ENCODE measurements around the gene NOL6.

Gene NOL6

DNA sequence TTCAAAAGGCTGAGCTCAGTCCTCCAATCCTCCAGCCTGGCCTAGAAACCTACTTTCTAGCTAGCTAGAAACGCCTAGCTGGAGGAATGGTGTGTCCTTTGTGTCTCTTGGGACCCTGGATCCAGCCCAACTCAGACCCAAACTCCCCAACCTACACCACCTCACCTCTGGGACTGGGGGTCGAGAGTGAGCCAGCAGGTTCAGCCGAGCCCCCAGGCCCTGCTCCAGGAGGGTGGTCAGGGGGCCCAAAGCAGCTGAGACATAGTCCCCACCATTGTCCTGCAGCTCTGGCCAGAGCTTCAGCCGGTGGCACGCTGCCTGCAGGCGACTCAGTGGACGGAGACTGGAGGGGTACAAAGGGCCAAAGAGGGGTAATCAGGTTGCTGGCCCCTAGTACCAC is 6.2 kb downstream of the NOL6 start:
- TF ChIP-seq ZFX (IDR thresholded peaks at IDR 0.05; ENCODE audit: borderline replicate concordance) (no peak), CTCF (IDR thresholded peaks at IDR 0.05) (no peak)
- H3K27ac ChIP-seq, result no peak overlapping the region

- TF ChIP-seq CTCF (IDR thresholded peaks at IDR 0.05) (peak; percentile 100), ZFX (IDR thresholded peaks at IDR 0.05; ENCODE audit: borderline replicate concordance) (no peak)
- H3K27ac ChIP-seq, result peak overlapping the region; percentile 10; the same call in 1 of the 2 replicates
Measured at GRCh38 chr9:33466565-33467495, 6.9 kb downstream of the NOL6 start.

DNA sequence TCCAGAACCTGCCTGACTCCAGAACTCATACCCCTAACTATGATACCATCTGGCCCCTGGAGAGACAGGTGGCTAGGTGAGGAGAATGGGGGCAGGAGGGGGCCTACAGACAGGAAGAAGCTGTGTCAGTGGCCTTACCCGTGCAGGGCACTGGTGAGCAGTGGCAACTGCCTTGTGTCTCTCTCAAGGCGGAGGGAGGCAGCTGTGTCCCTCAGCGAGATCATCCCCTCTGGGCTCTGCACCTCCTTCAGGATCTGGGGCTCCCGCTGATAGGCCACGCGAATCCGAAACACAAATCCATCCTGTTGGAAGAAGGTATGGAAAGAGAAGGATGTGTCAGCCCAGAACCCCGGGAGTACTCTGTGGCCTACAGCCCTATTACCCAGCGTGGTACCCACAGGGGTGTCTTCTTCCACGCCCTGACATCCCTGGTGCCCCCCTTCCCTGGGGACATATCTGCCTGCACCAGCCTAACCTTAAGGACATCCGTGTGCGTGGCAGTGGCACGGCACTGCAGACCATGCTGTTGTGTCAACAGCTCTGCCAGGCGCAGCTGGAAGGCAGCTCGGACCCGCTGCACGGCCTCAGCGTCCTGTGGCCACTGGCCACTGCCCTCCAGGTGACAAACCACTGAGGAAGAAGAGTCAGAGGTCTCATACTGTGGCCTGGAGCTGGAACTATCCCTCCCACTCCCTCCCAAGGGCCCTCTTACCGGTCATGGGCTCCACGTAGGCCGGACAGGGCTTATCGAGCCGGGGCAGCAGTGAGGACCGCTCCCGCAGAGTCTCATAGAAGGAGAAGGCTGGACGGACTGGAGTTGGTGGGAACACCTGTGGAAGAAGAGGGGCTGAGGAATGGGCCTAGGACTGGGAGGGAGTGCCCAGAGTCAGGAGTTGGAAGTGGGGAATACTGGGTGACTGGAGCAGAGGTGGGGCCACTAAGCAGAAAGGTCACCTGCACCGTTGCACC is 7.8 kb downstream of the NOL6 start:
- H3K27ac ChIP-seq, result peak overlapping the region; percentile 10; the same call in 1 of the 2 replicates
- TF ChIP-seq CTCF (IDR thresholded peaks at IDR 0.05), result no peak
- TF ChIP-seq ZFX (IDR thresholded peaks at IDR 0.05; ENCODE audit: borderline replicate concordance), result no peak

- TF ChIP-seq CTCF (IDR thresholded peaks at IDR 0.05), result no peak
- no peak overlapping the region for H3K27ac ChIP-seq
Measured at GRCh38 chr9:33465096-33465495, 8.6 kb downstream of the NOL6 start.

GRCh38 chr9:33464045-33464636 is 9.6 kb downstream of the NOL6 start:
- no peak for TF ChIP-seq CTCF (IDR thresholded peaks at IDR 0.05)
- TF ChIP-seq ZFX (IDR thresholded peaks at IDR 0.05; ENCODE audit: borderline replicate concordance), result no peak
- H3K27ac ChIP-seq, result no peak overlapping the region

DNA sequence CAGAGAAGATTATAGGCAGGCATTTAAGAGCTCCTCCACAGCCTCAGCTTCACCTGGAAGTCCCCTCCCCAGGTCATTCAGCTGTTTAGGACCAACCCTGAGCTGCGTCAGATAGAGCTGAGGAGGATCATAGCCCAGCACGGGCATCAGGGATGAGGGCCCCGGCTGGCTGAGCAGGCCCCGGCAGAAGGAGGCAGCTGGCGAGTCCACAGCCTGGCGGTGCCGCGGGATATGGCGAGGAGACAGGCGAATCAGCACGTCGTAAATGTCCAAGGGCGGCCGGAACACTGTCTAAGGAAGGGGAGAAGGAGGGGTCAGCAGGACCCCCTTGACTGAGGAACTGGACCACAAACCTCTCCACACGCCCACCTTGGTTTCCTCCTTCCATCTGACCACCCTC is 10.6 kb downstream of the NOL6 start:
- TF ChIP-seq CTCF (IDR thresholded peaks at IDR 0.05) (no peak), ZFX (IDR thresholded peaks at IDR 0.05; ENCODE audit: borderline replicate concordance) (no peak)
- H3K27ac ChIP-seq, result no peak overlapping the region

All from 22Rv1 (cell line).